Rectal smooth muscle tissue (tissue), 1 donor: ENCODE data around the gene PRKCZ.
"Not testable (repeated sequence)": the region's sequence is repeated elsewhere in the genome, so short reads cannot be mapped to it uniquely, and the experiment has no call there.

Source experiments
- H3K27ac ChIP-seq: one replicate; pipeline ENCODE4 v1.7.0; 2013; ENCODE audit warnings: low read depth, low read length, inconsistent platforms
- H3K27me3 ChIP-seq: one replicate; pipeline ENCODE4 v1.7.0; 2013; ENCODE audit warnings: low read length; ENCODE audit not compliant: control insufficient read depth, insufficient read depth
- H3K36me3 ChIP-seq: one replicate; pipeline ENCODE4 v1.7.0; 2013; ENCODE audit warnings: low read length; ENCODE audit not compliant: control insufficient read depth, insufficient read depth
- H3K4me1 ChIP-seq: one replicate; pipeline ENCODE4 v1.7.0; 2013; ENCODE audit warnings: low read length; ENCODE audit not compliant: control insufficient read depth, insufficient read depth
- H3K4me3 ChIP-seq: one replicate; pipeline ENCODE4 v1.7.0; 2013; ENCODE audit warnings: low read length
- H3K9ac ChIP-seq: one replicate; pipeline ENCODE4 v1.7.0; 2013; ENCODE audit warnings: low read length

The PRKCZ gene

DNA sequence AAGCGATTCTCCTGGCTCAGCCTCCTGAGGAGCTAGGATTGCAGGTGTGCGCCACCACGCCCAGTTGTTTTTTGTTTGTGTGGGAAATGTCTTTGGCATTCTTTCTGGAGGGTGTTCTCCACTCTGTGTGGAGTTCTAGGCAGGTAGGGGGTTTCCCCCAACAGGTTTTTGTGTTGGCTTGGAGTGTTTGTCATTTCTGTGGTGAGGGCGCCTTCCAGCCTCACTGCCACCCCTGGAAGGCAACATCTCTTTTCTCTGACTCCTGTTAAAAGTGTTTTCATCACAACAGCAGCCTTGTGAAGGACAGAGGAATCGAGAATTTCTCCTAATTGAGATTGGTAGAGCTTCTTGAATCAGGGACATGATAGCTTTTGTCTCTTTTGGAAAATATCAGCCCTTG, 69.7 kb downstream of the PRKCZ start:
- H3K36me3 ChIP-seq, result no peaks in the 10 kb centered on the region
- H3K4me3 ChIP-seq, result no peak overlapping the region
- H3K9ac ChIP-seq, result no peak overlapping the region
- no peaks in the 10 kb centered on the region for H3K4me1 ChIP-seq
- no peaks in the 10 kb centered on the region for H3K27me3 ChIP-seq
- no peak overlapping the region for H3K27ac ChIP-seq

GRCh38 chr1:2121101-2121691, 71.0 kb downstream of the PRKCZ start:
- H3K9ac ChIP-seq, result no peak overlapping the region
- H3K36me3 ChIP-seq, result no peaks in the 10 kb centered on the region
- no peaks in the 10 kb centered on the region for H3K27me3 ChIP-seq
- H3K4me3 ChIP-seq, result no peak overlapping the region
- no peak overlapping the region for H3K27ac ChIP-seq
- no peaks in the 10 kb centered on the region for H3K4me1 ChIP-seq

- not testable (repeated sequence) for H3K27ac ChIP-seq, H3K36me3 ChIP-seq, H3K27me3 ChIP-seq, H3K9ac ChIP-seq, H3K4me1 ChIP-seq, H3K4me3 ChIP-seq
Observed at GRCh38 chr1:2121794-2122193, 71.6 kb downstream of the PRKCZ start.

DNA sequence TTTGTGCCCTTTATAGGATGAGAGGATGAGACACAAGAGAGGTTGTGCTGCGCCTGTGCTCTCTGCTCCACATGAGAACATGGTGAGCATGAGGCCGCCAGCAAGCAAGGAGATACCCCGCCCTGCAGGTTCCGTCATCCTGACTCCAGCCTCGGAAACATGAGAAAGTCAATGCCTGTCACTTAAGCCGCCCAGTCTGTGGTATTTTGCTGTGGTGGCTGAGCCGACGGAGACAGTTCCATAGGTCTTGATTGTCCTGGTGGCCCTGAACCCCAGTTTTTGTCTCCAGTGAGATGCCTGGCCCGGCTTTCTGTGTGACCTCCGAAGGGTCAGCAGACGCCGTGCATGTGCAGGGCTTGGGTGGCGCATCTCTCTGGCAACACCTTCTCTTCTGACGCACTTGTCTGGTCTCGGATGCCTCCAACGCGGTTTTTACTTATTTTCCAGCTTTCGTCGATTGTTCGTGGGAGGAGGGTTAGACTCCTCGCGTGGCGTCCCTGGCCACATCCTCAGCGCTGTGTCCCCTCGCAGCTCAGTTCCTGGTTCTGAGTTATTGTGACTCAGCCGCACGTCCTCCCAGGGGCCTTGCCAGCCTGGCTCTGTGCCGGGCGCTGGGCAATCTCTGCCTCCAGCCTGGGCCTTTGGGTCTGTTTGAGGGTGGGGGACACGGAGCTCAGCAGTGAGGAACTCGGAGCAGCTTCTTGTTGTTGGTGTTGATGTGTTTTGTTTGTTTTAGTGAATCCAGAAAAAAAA, 74.4 kb downstream of the PRKCZ start:
- no peak overlapping the region for H3K27ac ChIP-seq
- H3K4me3 ChIP-seq, result no peak overlapping the region
- H3K36me3 ChIP-seq, result no peaks in the 10 kb centered on the region
- no peaks in the 10 kb centered on the region for H3K4me1 ChIP-seq
- no peaks in the 10 kb centered on the region for H3K27me3 ChIP-seq
- H3K9ac ChIP-seq, result no peak overlapping the region

GRCh38 chr1:2125350-2126211, 75.4 kb downstream of the PRKCZ start:
- H3K36me3 ChIP-seq, result no peaks in the 10 kb centered on the region
- H3K9ac ChIP-seq, result no peak overlapping the region
- H3K4me3 ChIP-seq, result no peak overlapping the region
- H3K27me3 ChIP-seq, result no peaks in the 10 kb centered on the region
- no peak overlapping the region for H3K27ac ChIP-seq
- H3K4me1 ChIP-seq, result no peaks in the 10 kb centered on the region

DNA sequence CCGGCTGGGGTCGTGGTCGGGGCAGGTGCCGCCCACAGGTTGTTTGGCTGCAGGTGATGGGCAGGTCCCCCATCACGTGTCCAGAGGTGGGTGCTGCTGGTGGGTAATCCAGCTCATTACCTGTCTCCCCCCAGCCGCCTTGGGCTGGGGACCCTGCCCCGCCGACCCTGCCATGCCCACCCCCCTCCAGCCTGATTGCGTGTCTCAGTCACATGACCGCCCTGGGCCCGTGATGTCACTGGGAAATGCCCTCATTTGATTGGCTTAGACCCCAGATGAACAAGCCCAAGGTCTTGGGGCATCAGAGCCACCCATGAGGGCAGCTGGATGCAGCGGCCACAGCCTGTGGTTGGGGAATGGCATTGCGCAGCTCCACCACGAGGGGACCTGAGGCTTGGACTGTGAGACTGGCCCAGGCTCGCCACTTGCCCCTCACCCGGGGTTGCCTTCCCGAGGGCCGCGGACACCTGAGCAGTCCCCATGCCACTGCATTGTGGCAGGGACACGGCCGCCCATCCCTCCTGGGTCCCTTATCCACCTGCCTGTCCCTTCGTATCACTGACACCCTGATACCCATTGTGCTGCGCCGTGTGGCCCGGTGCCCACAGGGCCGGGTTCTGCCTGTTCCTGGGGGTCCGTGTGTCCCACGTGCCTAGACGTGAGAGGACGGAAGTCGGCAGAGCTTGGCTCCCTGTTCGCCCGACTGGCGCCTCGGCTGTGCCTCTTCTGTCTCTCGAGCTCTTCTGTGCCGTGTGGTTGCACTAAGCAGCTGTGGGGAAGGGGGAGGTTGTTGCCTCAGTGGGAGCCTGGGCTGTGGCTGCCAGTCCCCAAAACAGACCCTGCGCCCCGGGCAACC, 76.3 kb downstream of the PRKCZ start:
- Histone ChIP-seq H3K27me3 (no peaks in the 10 kb centered on the region), H3K4me3 (no peak overlapping the region), H3K4me1 (no peaks in the 10 kb centered on the region), H3K36me3 (no peaks in the 10 kb centered on the region), H3K27ac (no peak overlapping the region), H3K9ac (no peak overlapping the region)

GRCh38 chr1:2127187-2128145, 77.3 kb downstream of the PRKCZ start:
- Histone ChIP-seq H3K27me3 (no peaks in the 10 kb centered on the region), H3K4me3 (no peak overlapping the region), H3K4me1 (peaks cover 4% of the 10 kb centered on the region), H3K36me3 (no peaks in the 10 kb centered on the region), H3K27ac (no peak overlapping the region), H3K9ac (no peak overlapping the region)

DNA sequence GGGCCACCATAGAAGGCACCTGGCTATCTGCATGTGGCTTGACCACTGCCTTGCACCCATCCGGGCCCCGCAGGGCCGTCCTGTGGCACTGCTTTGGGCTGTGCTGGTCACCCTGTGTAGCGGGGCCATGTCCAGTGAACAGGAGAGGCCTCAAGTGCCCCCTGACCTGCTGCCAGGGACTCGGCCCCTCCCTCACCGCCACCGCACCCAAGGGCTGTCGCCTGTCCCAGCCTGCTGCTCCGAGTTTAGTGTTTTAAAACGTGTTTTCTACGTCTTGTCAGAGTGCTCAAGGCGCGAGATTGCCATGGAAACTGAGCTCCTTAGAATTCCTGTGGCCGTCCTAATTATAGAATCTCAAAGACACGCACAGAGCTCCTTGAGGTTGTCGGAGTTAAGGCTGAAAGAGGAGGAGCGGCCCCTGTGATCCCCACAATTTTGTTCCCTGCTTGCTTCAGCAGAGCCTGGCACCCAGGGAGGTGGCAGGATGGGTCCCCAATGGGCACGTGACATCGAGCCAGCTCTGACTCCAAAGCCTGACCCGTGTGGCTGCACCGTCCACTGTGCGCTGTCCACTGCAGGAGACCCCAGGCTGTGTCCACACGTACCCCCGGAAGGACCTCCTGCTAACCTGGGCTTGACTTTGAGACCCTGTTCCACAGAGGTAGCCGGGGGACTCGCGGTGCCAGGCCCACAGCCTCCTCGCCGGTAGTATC, 78.1 kb downstream of the PRKCZ start:
- Histone ChIP-seq H3K27ac (no peak overlapping the region), H3K27me3 (no peaks in the 10 kb centered on the region), H3K4me3 (no peak overlapping the region), H3K36me3 (no peaks in the 10 kb centered on the region), H3K4me1 (peaks cover 8% of the 10 kb centered on the region), H3K9ac (no peak overlapping the region)

GRCh38 chr1:2129256-2129943, 79.2 kb downstream of the PRKCZ start:
- no peak overlapping the region for H3K4me3 ChIP-seq
- peaks cover 11% of the 10 kb centered on the region for H3K4me1 ChIP-seq
- H3K27ac ChIP-seq, result no peak overlapping the region
- no peaks in the 10 kb centered on the region for H3K27me3 ChIP-seq
- no peak overlapping the region for H3K9ac ChIP-seq
- H3K36me3 ChIP-seq, result no peaks in the 10 kb centered on the region

GRCh38 chr1:2130156-2130555, 79.9 kb downstream of the PRKCZ start:
- Histone ChIP-seq H3K27ac (no peak overlapping the region), H3K9ac (no peak overlapping the region), H3K27me3 (no peaks in the 10 kb centered on the region), H3K4me1 (peaks cover 16% of the 10 kb centered on the region), H3K36me3 (no peaks in the 10 kb centered on the region), H3K4me3 (no peak overlapping the region)
